ENCODE results near the gene KIF26B. TPM values are rescaled to one million over a fixed set of nuclear protein-coding genes. Genes with fewer than 3 reads are reported as not detected.

KIF26B gene
- total and polyA plus RNA-seq, 10 of the 15 experiments (the other 5 are each of a cell fraction or from before 2014, with no cell fraction given), result 0.35 to 11.6 (median 2.2) TPM

GRCh38 chr1:245685111-245685810 lies 530.5 kb downstream of the KIF26B start:
- Histone ChIP-seq H2AFZ (ENCODE audit: control insufficient read depth, low read depth, low read length) (no peak overlapping the region), H3K79me2 (ENCODE audit: control insufficient read depth, insufficient read depth, low read length) (no peaks in the 10 kb centered on the region), H3K36me3 (ENCODE audit: control insufficient read depth in 2 of 2, insufficient read depth in 2 of 2, low read length in 1 of 2) (no peaks in the 10 kb centered on the region; a peak in 1 of 4 replicates), H3K4me3 (no peak overlapping the region), H4K20me1 (ENCODE audit: control insufficient read depth, insufficient read depth) (no peaks in the 10 kb centered on the region), H3K4me1 (ENCODE audit: control insufficient read depth, insufficient read depth, low read length) (no peaks in the 10 kb centered on the region), H3K4me2 (ENCODE audit: control insufficient read depth, insufficient read depth) (no peak overlapping the region), H3K27ac (ENCODE audit: control insufficient read depth, insufficient read depth) (no peak overlapping the region), H3K9ac (ENCODE audit: control insufficient read depth, insufficient read depth, low read length) (no peak overlapping the region), H3K27me3 (replicated peaks in 1 of 2; ENCODE audit: control insufficient read depth in 2 of 2, insufficient read depth in 2 of 2, low read length in 1 of 2) (no peaks in the 10 kb centered on the region), H3K9me3 (replicated peaks; ENCODE audit: control insufficient read depth, insufficient read depth, low read length) (no peaks in the 10 kb centered on the region)
- SMC1A ChIA-PET (ENCODE audit: uncharacterized antibody, unreplicated experiment), result no interaction called here
- DNase-seq (ENCODE audit: low read depth, low spot score) (no peak), ATAC-seq (no peak), FAIRE-seq (no peak)
- TF ChIP-seq EED (IDR thresholded peaks at IDR 0.05; ENCODE audit: low read depth) (no peak), ZNF217 (IDR thresholded peaks at IDR 0.05) (no peak), ZNF687 (IDR thresholded peaks at IDR 0.05) (no peak)
- no TSS peak for BruUV-seq (replicated peaks)
- in situ Hi-C loops (cut with MboI) (no loop called here), intact Hi-C loops (cut with micrococcal nuclease; ENCODE audit: unreplicated experiment) (no loop called here)
- CTCF ChIA-PET, result no interaction called here
- RAD21 ChIA-PET (ENCODE audit: unreplicated experiment), result no interaction called here
- POLR2A ChIA-PET, result interaction anchor here (0.5 kb wide), 1 partner anchor 281 kb away, joined by 3 read pairs; no protein-coding TSS in a partner anchor
- WGBS (ENCODE audit: insufficient coverage, insufficient replicate concordance, low lambda C conversion rate, missing lambda C conversion rate), result 85% methylated on average over 43 of the region's 45 CpGs
